ENCODE results near the gene CD81. TPM values are rescaled to one million over a fixed set of nuclear protein-coding genes. Genes with fewer than 3 reads are reported as not detected.

The CD81 gene
- total and polyA plus RNA-seq, 2 experiments from 2014 or later = 212 to 444 TPM

GRCh38 chr11:2431395-2431794 is 54.3 kb downstream of the CD81 start:
- DNase-seq (ENCODE audit: low read depth in 1 of 2, low spot score in 1 of 2) = no peak
- H3K27ac ChIP-seq = no peak overlapping the region
- no peaks in the 10 kb centered on the region for H3K9me3 ChIP-seq (ENCODE audit: low read depth)
- H3K27me3 ChIP-seq = peaks cover 13% of the 10 kb centered on the region
- no peak overlapping the region for H3K4me3 ChIP-seq
- no peaks in the 10 kb centered on the region for H3K4me1 ChIP-seq (ENCODE audit: low read depth)
- TF ChIP-seq CTCF (IDR thresholded peaks at IDR 0.05; ENCODE audit: low read depth, low read length) = no peak
- H3K36me3 ChIP-seq = no peaks in the 10 kb centered on the region

DNA sequence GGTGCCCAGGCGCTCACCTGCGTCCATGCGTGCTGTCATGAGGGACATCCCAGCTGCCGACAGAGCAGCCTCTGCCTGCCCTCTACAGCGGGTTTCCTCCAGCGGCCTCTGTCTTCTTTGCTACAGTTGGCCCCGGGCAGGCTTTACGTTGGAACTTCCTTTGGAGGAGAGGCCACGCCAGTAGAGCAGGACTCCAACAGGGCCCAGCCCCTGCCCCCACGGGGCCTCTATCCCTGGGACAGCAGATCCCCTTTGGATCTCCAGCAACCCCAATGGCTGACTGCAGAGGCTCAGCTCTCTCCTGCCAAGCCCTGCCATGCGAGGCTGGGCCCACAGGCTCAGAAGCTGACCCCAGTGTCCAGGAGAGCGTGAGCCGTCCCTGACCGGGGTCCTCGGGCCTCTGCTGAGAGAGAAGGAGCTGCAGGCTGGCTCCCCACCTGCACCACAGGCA is 55.1 kb downstream of the CD81 start:
- no peak overlapping the region for H3K4me3 ChIP-seq
- no peaks in the 10 kb centered on the region for H3K9me3 ChIP-seq (ENCODE audit: low read depth)
- no peak overlapping the region for H3K27ac ChIP-seq
- H3K36me3 ChIP-seq = no peaks in the 10 kb centered on the region
- no peak for TF ChIP-seq CTCF (IDR thresholded peaks at IDR 0.05; ENCODE audit: low read depth, low read length)
- no peaks in the 10 kb centered on the region for H3K4me1 ChIP-seq (ENCODE audit: low read depth)
- no peak for DNase-seq (ENCODE audit: low read depth in 1 of 2, low spot score in 1 of 2)
- peaks cover 19% of the 10 kb centered on the region for H3K27me3 ChIP-seq

- Histone ChIP-seq H3K27me3 (peaks cover 23% of the 10 kb centered on the region), H3K36me3 (no peaks in the 10 kb centered on the region), H3K4me3 (no peak overlapping the region), H3K4me1 (ENCODE audit: low read depth) (no peaks in the 10 kb centered on the region), H3K9me3 (ENCODE audit: low read depth) (no peaks in the 10 kb centered on the region), H3K27ac (no peak overlapping the region)
- no peak for DNase-seq (ENCODE audit: low read depth in 1 of 2, low spot score in 1 of 2)
- no peak for TF ChIP-seq CTCF (IDR thresholded peaks at IDR 0.05; ENCODE audit: low read depth, low read length)
Observed at GRCh38 chr11:2432628-2433071, 55.5 kb downstream of the CD81 start.

DNA sequence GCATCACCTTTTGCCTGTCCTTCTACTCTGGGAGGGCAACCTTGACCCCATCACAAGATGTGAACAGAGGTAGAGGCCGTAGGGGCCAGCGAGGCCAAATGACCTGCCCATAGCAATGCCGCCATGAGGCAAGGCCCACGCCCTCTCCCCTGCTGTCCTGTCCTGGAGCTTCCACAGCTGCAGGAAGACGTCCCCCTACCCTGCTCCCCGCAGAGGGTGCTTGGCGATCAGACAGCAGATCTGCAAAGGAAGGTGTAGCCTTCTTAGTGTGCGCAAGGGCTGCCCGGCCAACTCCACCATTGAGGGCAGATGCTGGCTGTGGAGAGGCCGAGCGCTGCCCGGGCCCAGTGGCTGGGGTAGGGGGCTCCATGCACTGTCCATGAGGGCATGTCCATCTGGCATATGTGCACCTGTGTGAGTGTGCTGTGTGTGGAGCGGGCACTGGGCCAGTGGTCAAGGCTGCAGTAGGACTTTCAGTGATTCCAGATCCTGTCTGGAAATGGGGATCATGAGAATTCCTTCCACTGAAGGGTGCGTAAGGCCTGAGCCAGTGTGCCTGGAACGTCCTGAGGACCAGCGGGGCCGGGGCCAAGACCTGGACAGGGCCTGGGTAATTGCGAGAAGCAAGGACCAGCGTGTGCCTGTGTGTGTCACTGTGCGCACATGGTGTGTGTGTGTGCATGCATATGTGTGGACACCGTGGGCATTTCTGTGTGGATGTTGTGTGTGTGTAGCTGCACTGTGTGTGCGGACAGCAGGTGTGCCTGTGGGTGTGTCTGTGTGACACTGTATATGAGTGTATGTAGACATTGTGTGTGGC is 56.2 kb downstream of the CD81 start:
- H3K9me3 ChIP-seq (ENCODE audit: low read depth) = no peaks in the 10 kb centered on the region
- no peak overlapping the region for H3K27ac ChIP-seq
- no peaks in the 10 kb centered on the region for H3K4me1 ChIP-seq (ENCODE audit: low read depth)
- no peak overlapping the region for H3K4me3 ChIP-seq
- peaks cover 30% of the 10 kb centered on the region for H3K27me3 ChIP-seq
- H3K36me3 ChIP-seq = no peaks in the 10 kb centered on the region
- no peak for DNase-seq (ENCODE audit: low read depth in 1 of 2, low spot score in 1 of 2)
- no peak for TF ChIP-seq CTCF (IDR thresholded peaks at IDR 0.05; ENCODE audit: low read depth, low read length)

DNA sequence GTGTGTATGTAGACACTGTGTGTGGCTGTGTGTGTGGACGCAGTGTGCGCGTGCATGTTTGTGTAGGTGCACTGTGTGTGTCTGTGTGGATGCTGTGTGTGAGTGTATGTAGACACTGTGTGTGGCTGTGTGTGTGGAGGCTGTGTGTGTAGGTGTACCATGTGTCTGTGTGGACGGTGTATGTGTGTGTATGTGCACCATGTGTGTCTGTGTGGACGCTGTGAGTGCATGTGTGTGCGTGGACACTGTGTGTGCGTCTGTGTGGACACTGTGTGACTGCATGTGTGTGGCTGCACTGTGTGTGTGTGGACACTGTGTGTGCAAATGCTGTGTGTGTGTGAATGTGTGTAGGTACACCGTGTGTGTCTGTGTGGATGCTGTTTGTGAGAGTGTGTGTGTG is 56.9 kb downstream of the CD81 start:
- H3K27ac ChIP-seq = no peak overlapping the region
- no peak for DNase-seq (ENCODE audit: low read depth in 1 of 2, low spot score in 1 of 2)
- no peak for TF ChIP-seq CTCF (IDR thresholded peaks at IDR 0.05; ENCODE audit: low read depth, low read length)
- H3K4me1 ChIP-seq (ENCODE audit: low read depth) = no peaks in the 10 kb centered on the region
- no peaks in the 10 kb centered on the region for H3K36me3 ChIP-seq
- H3K27me3 ChIP-seq = peaks cover 37% of the 10 kb centered on the region
- no peaks in the 10 kb centered on the region for H3K9me3 ChIP-seq (ENCODE audit: low read depth)
- H3K4me3 ChIP-seq = no peak overlapping the region

Measured in cardiac muscle cell (in vitro differentiated cells and primary cell).